NCI-H510A treated with DMSO at 0.1 percent for 48 hours (cell line): ENCODE measurements around the gene FGGY.

Experiments used
- DNase-seq: peaks from one replicate; lab custom pipeline; 2025; lab: John Stamatoyannopoulos, UW

Gene FGGY

GRCh38 chr1:59414406-59415133 is 117.7 kb downstream of the FGGY start:
- DNase-seq = no peak

GRCh38 chr1:59415286-59415850 is 118.5 kb downstream of the FGGY start:
- DNase-seq = no peak

GRCh38 chr1:59415881-59416280 is 119.0 kb downstream of the FGGY start:
- no peak for DNase-seq

GRCh38 chr1:59417406-59417805 is 120.5 kb downstream of the FGGY start:
- DNase-seq = no peak

- DNase-seq = no peak
Measured at GRCh38 chr1:59418363-59419144, 121.7 kb downstream of the FGGY start.

GRCh38 chr1:59419361-59420140 is 122.7 kb downstream of the FGGY start:
- no peak for DNase-seq

- DNase-seq = no peak
Measured at GRCh38 chr1:59421232-59421920, 124.5 kb downstream of the FGGY start.

- no peak for DNase-seq
Measured at GRCh38 chr1:59422921-59423575, 126.2 kb downstream of the FGGY start.

- DNase-seq = no peak
Measured at GRCh38 chr1:59427155-59427554, 130.3 kb downstream of the FGGY start.

- no peak for DNase-seq
Measured at GRCh38 chr1:59427784-59428183, 130.9 kb downstream of the FGGY start.

GRCh38 chr1:59428828-59429227 is 131.9 kb downstream of the FGGY start:
- DNase-seq = no peak

GRCh38 chr1:59429656-59430055 is 132.8 kb downstream of the FGGY start:
- no peak for DNase-seq

- no peak for DNase-seq
Measured at GRCh38 chr1:59431566-59432294, 134.8 kb downstream of the FGGY start.

GRCh38 chr1:59432531-59433439 is 135.9 kb downstream of the FGGY start:
- DNase-seq = no peak

- no peak for DNase-seq
Measured at GRCh38 chr1:59433440-59433813, 136.5 kb downstream of the FGGY start.

GRCh38 chr1:59434336-59434735 is 137.4 kb downstream of the FGGY start:
- DNase-seq = no peak

- DNase-seq = no peak
Measured at GRCh38 chr1:59436637-59437036, 139.7 kb downstream of the FGGY start.

- no peak for DNase-seq
Measured at GRCh38 chr1:59438058-59438560, 141.2 kb downstream of the FGGY start.

GRCh38 chr1:59442492-59442891 is 145.6 kb downstream of the FGGY start:
- no peak for DNase-seq
